ENCODE results near the gene TET3.

Gene TET3

GRCh38 chr2:73972846-73973245, 11.9 kb upstream of the TET3 start:
- no peak overlapping the region for H3K9ac ChIP-seq (ENCODE audit: low read depth, low read length)

GRCh38 chr2:73975731-73976130, 9.0 kb upstream of the TET3 start:
- Histone ChIP-seq H3K36me3 (ENCODE audit: insufficient read depth, low read length) (no peaks in the 10 kb centered on the region), H3K9ac (ENCODE audit: low read depth, low read length) (no peak overlapping the region), H3K4me1 (ENCODE audit: insufficient read depth, low read length) (peaks cover 12% of the 10 kb centered on the region), H3K9me3 (ENCODE audit: control insufficient read depth, insufficient read depth, low read length) (no peaks in the 10 kb centered on the region)

More at GRCh38 chr2:73972846-73973245, 11.9 kb upstream of the TET3 start:
- peaks cover 8% of the 10 kb centered on the region for H3K4me1 ChIP-seq (ENCODE audit: insufficient read depth, low read length)
- H3K36me3 ChIP-seq (ENCODE audit: insufficient read depth, low read length), result no peaks in the 10 kb centered on the region
- H3K9me3 ChIP-seq (ENCODE audit: control insufficient read depth, insufficient read depth, low read length), result no peaks in the 10 kb centered on the region

GRCh38 chr2:73976803-73977202, 7.9 kb upstream of the TET3 start:
- Histone ChIP-seq H3K36me3 (ENCODE audit: insufficient read depth, low read length) (no peaks in the 10 kb centered on the region), H3K9me3 (ENCODE audit: control insufficient read depth, insufficient read depth, low read length) (no peaks in the 10 kb centered on the region), H3K4me1 (ENCODE audit: insufficient read depth, low read length) (peaks cover 10% of the 10 kb centered on the region), H3K9ac (ENCODE audit: low read depth, low read length) (no peak overlapping the region)

GRCh38 chr2:73977466-73977865, 7.2 kb upstream of the TET3 start:
- H3K9ac ChIP-seq (ENCODE audit: low read depth, low read length), result no peak overlapping the region
- H3K4me1 ChIP-seq (ENCODE audit: insufficient read depth, low read length), result peaks cover 14% of the 10 kb centered on the region
- H3K9me3 ChIP-seq (ENCODE audit: control insufficient read depth, insufficient read depth, low read length), result no peaks in the 10 kb centered on the region
- no peaks in the 10 kb centered on the region for H3K36me3 ChIP-seq (ENCODE audit: insufficient read depth, low read length)

- no peaks in the 10 kb centered on the region for H3K36me3 ChIP-seq (ENCODE audit: insufficient read depth, low read length)
- no peaks in the 10 kb centered on the region for H3K9me3 ChIP-seq (ENCODE audit: control insufficient read depth, insufficient read depth, low read length)
- H3K4me1 ChIP-seq (ENCODE audit: insufficient read depth, low read length), result peaks cover 17% of the 10 kb centered on the region
- no peak overlapping the region for H3K9ac ChIP-seq (ENCODE audit: low read depth, low read length)
These were observed 5.7 kb upstream of the TET3 start for GRCh38 chr2:73979021-73979420.

- H3K4me1 ChIP-seq (ENCODE audit: insufficient read depth, low read length), result peaks cover 17% of the 10 kb centered on the region
- H3K9me3 ChIP-seq (ENCODE audit: control insufficient read depth, insufficient read depth, low read length), result no peaks in the 10 kb centered on the region
- H3K9ac ChIP-seq (ENCODE audit: low read depth, low read length), result no peak overlapping the region
- no peaks in the 10 kb centered on the region for H3K36me3 ChIP-seq (ENCODE audit: insufficient read depth, low read length)
These were observed 5.0 kb upstream of the TET3 start for GRCh38 chr2:73979686-73980085.

- no peaks in the 10 kb centered on the region for H3K9me3 ChIP-seq (ENCODE audit: control insufficient read depth, insufficient read depth, low read length)
- H3K36me3 ChIP-seq (ENCODE audit: insufficient read depth, low read length), result no peaks in the 10 kb centered on the region
- H3K4me1 ChIP-seq (ENCODE audit: insufficient read depth, low read length), result peaks cover 17% of the 10 kb centered on the region
- no peak overlapping the region for H3K9ac ChIP-seq (ENCODE audit: low read depth, low read length)
These were observed 4.1 kb upstream of the TET3 start for GRCh38 chr2:73980566-73980965.

GRCh38 chr2:73981081-73982001, 3.4 kb upstream of the TET3 start:
- peak overlapping the region; percentile 43 for H3K9ac ChIP-seq (ENCODE audit: low read depth, low read length)
- H3K4me1 ChIP-seq (ENCODE audit: insufficient read depth, low read length), result peaks cover 21% of the 10 kb centered on the region
- H3K36me3 ChIP-seq (ENCODE audit: insufficient read depth, low read length), result no peaks in the 10 kb centered on the region
- no peaks in the 10 kb centered on the region for H3K9me3 ChIP-seq (ENCODE audit: control insufficient read depth, insufficient read depth, low read length)

GRCh38 chr2:73982140-73982617, 2.5 kb upstream of the TET3 start:
- Histone ChIP-seq H3K36me3 (ENCODE audit: insufficient read depth, low read length) (no peaks in the 10 kb centered on the region), H3K9me3 (ENCODE audit: control insufficient read depth, insufficient read depth, low read length) (no peaks in the 10 kb centered on the region), H3K9ac (ENCODE audit: low read depth, low read length) (peak overlapping the region; percentile 43; the same call in 1 of the 2 replicates), H3K4me1 (ENCODE audit: insufficient read depth, low read length) (peaks cover 26% of the 10 kb centered on the region)

GRCh38 chr2:73983322-73984202, 1.1 kb upstream of the TET3 start:
- no peaks in the 10 kb centered on the region for H3K36me3 ChIP-seq (ENCODE audit: insufficient read depth, low read length)
- peak overlapping the region; percentile 57 for H3K9ac ChIP-seq (ENCODE audit: low read depth, low read length)
- peaks cover 26% of the 10 kb centered on the region for H3K4me1 ChIP-seq (ENCODE audit: insufficient read depth, low read length)
- no peaks in the 10 kb centered on the region for H3K9me3 ChIP-seq (ENCODE audit: control insufficient read depth, insufficient read depth, low read length)

GRCh38 chr2:73984922-73985307, 205 bp downstream of the TET3 start:
- Histone ChIP-seq H3K9me3 (ENCODE audit: control insufficient read depth, insufficient read depth, low read length) (no peaks in the 10 kb centered on the region), H3K4me1 (ENCODE audit: insufficient read depth, low read length) (peaks cover 18% of the 10 kb centered on the region), H3K9ac (ENCODE audit: low read depth, low read length) (peak overlapping the region; percentile 57; the same call in 1 of the 2 replicates), H3K36me3 (ENCODE audit: insufficient read depth, low read length) (no peaks in the 10 kb centered on the region)

- Histone ChIP-seq H3K9me3 (ENCODE audit: control insufficient read depth, insufficient read depth, low read length) (no peaks in the 10 kb centered on the region), H3K9ac (ENCODE audit: low read depth, low read length) (peak overlapping the region; percentile 59), H3K36me3 (ENCODE audit: insufficient read depth, low read length) (no peaks in the 10 kb centered on the region), H3K4me1 (ENCODE audit: insufficient read depth, low read length) (peaks cover 16% of the 10 kb centered on the region)
These were observed 786 bp downstream of the TET3 start for GRCh38 chr2:73985308-73986084.

GRCh38 chr2:73986085-73986681, 1.5 kb downstream of the TET3 start:
- Histone ChIP-seq H3K9ac (ENCODE audit: low read depth, low read length) (peak overlapping the region; percentile 59; the same call in 1 of the 2 replicates), H3K4me1 (ENCODE audit: insufficient read depth, low read length) (peaks cover 16% of the 10 kb centered on the region), H3K9me3 (ENCODE audit: control insufficient read depth, insufficient read depth, low read length) (no peaks in the 10 kb centered on the region), H3K36me3 (ENCODE audit: insufficient read depth, low read length) (no peaks in the 10 kb centered on the region)

All from ES-I3 (cell line).